Esophagus squamous epithelium (tissue), 4 donors: Measurements from ENCODE around the gene NME7.

Experiments
- POLR2A ChIP-seq, 4 donors: fragments of 450-650 bp; IDR thresholded peaks; one replicate each; pipeline ENCODE4 v1.6.1; 2017; ENCODE audit warnings: antibody characterized with exemption in 4 of 4, mild to moderate bottlenecking in 4 of 4, moderate library complexity in 3 of 4
- TF ChIP-seq, protein P1 (sequence below), 6 experiments: fragments of 450-650 bp in 4 of 6; fragments of 200-600 bp in 2 of 6; sonication (generic) in 2 of 6; IDR thresholded peaks; one replicate each; pipeline ENCODE4 v1.5.1; 2016 to 2019; ENCODE audit warnings: antibody characterized with exemption in 6 of 6, mild to moderate bottlenecking in 4 of 6, moderate library complexity in 4 of 6

DNA sequence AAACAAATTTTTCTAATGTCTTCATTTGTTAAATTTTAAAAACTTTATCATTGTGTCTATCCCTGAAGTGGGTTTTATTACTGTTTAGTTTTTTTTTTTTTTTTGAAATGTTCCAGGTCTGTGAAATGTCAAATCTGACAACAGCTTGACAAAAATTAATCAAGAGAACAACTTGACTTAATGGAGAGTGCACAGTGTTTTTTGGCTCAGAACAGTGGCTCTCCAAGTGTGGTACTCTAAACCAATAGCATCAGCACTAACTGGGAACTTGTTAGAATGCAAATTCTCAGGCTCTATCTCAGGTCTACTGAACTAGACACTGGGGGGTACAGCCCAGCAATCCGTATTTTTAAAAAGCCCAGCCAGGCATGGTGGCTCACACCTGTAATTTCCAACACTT lies 211.9 kb downstream of the NME7 start:
- no peak for TF ChIP-seq POLR2A (IDR thresholded peaks at IDR 0.05)
- TF ChIP-seq, protein P1, sequence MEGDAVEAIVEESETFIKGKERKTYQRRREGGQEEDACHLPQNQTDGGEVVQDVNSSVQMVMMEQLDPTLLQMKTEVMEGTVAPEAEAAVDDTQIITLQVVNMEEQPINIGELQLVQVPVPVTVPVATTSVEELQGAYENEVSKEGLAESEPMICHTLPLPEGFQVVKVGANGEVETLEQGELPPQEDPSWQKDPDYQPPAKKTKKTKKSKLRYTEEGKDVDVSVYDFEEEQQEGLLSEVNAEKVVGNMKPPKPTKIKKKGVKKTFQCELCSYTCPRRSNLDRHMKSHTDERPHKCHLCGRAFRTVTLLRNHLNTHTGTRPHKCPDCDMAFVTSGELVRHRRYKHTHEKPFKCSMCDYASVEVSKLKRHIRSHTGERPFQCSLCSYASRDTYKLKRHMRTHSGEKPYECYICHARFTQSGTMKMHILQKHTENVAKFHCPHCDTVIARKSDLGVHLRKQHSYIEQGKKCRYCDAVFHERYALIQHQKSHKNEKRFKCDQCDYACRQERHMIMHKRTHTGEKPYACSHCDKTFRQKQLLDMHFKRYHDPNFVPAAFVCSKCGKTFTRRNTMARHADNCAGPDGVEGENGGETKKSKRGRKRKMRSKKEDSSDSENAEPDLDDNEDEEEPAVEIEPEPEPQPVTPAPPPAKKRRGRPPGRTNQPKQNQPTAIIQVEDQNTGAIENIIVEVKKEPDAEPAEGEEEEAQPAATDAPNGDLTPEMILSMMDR (IDR thresholded peaks at IDR 0.05): no peak
